CD4-positive, alpha-beta T cell treated with Interferon alpha-2 for 1 hour (primary cell): ENCODE results near the gene EML1.

Experiments
- DNase-seq, 2 donors: peaks; one replicate each; pipeline ENCODE4 v3.0.0-alpha.2; 2020 to 2022

Gene EML1

DNA sequence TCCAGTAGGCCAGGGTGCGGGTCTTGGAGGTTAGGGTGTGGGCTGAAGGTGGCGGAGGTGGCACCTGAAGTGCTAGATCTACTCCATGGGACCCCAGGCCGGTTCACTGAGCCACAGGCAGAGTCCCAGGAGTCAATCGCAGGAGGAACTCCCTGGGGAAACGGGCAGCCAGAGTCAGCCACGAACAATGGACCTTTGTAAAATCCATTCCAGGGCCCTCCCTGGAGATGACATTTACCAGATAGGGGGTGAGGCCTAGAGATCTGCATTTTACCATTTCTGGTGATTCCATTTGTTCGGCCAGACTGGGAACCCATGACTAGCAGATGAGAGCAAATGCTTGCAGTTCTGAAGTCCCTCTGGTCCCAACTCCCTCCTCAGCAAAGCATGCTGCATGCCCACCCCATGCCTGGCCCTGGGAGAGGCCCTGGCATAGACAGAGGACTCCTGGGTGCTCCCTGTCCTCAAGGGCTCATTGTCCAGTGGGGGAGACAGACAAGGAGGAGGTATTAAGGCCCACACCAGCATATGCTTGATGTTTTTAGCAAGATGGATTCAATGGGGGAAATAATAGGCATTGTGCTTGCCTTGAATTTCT lies 115.5 kb downstream of the EML1 start:
- DNase-seq = no peak

- DNase-seq = no peak
Observed at GRCh38 chr14:99909513-99910064, 116.4 kb downstream of the EML1 start.

- DNase-seq = no peak
Observed at GRCh38 chr14:99910337-99911309, 117.4 kb downstream of the EML1 start.

GRCh38 chr14:99915305-99916090 lies 122.3 kb downstream of the EML1 start:
- no peak for DNase-seq

GRCh38 chr14:99916091-99916383 lies 122.8 kb downstream of the EML1 start:
- no peak for DNase-seq

DNA sequence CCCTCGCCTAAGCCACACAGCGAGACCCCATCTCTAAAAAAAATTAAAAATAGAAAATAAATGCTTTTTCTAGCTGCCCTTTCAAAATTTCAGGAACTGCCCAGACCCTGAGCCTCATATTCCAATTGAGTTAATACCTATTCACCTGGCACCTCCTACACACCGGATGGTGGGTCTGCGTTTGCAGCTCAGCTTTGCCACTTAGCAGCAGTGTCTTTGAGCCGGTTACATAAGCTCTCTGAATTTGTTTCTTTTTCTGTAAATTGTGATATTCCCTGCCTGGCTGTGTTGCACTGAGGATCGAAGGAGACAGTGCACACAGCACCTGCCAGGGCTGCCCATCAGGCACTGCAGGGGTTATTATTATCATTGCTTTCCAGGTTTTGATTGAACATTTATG lies 125.6 kb downstream of the EML1 start:
- DNase-seq = no peak

GRCh38 chr14:99921425-99921824 lies 128.2 kb downstream of the EML1 start:
- DNase-seq = no peak

GRCh38 chr14:99924379-99924778 lies 131.2 kb downstream of the EML1 start:
- DNase-seq = no peak

- DNase-seq = no peak
Observed at GRCh38 chr14:99925471-99925870, 132.3 kb downstream of the EML1 start.

DNA sequence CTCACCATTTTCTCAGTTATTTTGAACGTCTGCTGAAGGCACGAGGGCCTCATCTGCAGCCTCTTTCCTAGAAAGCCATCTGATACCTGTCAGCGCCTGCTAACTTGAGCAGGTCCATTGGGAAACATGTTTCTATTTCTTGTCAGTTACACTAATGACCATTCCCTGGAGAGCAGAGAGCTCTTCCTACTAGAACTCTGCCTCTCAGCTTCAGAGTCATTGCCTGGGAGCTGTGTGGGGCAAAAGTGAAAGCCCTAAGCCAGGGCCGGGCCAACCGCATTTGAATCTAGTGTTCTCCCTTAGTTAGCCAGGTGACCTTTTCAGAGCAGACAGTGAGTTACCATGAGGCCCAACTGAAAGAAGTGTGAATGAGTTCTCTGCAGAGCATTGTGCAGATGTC lies 135.8 kb downstream of the EML1 start:
- DNase-seq = no peak

GRCh38 chr14:99929601-99930000 lies 136.4 kb downstream of the EML1 start:
- DNase-seq = no peak

DNA sequence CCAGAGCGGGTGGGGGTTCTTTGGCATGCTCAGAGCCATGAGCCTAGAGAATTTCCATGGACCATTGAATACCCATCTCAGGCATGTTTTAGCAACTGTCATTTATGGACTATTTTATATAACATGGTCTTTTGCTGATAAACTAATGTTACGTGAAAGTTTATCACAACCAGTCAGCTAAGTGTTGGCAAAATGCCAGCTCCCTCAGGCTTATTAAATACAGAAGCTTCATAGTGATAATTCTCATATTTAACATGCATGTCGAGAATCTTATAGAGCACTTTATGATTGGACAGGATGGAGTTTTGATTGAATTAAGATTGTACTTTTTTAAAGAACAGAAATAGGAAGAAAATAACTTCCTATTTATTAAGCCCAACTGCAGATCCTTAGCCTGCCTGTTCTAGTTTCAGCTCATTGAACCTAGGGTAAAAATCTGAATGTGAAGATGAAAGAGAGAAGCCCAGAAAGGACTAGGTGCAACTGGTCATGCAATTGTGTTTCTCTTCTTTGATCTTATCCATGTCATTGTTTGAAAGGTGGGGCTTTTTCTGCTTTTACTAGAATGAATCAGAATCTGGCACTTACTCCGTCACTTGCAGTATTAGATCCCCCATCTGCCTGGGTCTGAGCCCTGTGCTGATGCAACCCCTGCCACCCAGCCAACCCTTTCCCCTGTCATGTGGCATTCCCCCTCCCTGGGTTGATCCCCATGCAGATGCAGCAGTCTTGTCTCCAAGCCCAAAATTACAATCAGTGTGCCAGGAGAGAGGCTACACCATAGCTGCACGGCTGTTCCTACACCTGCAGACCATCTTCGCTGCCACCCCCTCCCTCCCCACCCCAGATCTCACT lies 137.4 kb downstream of the EML1 start:
- no peak for DNase-seq

DNA sequence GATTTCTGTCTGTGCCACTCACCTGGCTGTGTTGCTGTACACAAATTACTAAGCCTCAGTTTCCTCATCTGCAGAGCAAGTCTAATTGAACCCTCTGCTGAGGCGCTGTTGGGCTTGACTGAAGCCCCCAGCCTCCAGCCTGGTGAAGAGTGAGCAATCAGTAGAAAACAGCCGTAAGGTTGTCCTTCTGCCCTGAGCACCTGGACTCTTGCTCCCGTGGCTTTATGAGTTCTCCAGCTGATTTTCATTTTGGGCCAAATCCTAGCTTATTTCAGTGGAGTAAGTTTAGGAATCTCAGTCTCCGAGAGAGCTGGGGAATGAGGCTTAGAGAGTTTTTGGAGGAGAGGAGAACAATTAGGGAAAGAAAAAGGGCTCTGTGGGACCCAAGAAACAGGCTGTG lies 138.1 kb downstream of the EML1 start:
- DNase-seq = no peak

GRCh38 chr14:99936056-99936455 lies 142.8 kb downstream of the EML1 start:
- DNase-seq = no peak

- no peak for DNase-seq
Observed at GRCh38 chr14:99936738-99937474, 143.7 kb downstream of the EML1 start.

- DNase-seq = no peak
Observed at GRCh38 chr14:99937475-99938244, 144.4 kb downstream of the EML1 start.

DNA sequence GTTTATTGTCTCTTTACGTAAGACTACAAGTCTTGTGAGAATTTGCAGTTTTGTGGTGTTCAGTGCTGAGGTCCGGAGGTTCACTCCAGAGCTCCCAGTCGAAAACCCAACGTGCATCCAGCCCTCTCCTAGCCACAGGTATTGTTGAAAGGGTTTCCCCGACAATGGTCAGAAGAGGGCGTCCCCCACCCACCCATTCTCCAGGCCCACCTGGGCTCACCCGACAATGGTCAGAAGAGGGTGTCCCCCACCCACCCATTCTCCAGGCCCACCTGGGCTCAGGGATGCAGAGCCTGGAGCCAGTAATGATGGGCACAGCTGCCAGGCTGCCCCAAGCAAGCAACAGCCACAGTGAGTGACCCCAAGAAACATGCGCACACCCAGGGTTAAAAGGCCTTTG lies 145.2 kb downstream of the EML1 start:
- no peak for DNase-seq

GRCh38 chr14:99938896-99939295 lies 145.7 kb downstream of the EML1 start:
- no peak for DNase-seq

DNA sequence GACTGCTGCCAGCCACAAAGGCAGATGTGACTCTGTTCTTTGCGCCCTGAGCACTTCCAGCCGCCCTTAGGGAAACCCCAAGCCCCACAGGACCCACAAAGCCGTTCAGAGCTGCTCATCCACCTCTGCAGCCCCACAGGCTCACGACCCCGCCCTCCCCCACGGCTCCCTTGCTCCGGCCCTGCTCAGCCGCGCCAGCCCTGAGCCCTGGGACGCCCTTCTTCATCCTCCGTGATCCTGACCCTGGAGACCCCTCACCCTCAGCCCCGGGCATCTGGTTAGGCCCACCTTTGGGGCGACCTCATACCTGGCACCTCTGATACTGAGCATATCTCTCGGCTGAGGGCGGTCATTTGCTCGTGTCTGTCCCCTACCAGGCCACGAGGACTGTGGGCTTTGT lies 146.2 kb downstream of the EML1 start:
- no peak for DNase-seq

GRCh38 chr14:99940064-99940463 lies 146.9 kb downstream of the EML1 start:
- DNase-seq = no peak

GRCh38 chr14:99941211-99941610 lies 148.0 kb downstream of the EML1 start:
- no peak for DNase-seq
